CD4-positive, alpha-beta T cell treated with Interleukin-1 beta for 1 hour (primary cell): ENCODE data around the gene ZEB1.
A peak's percentile ranks its signal among the peaks of the same experiment; 100 is the strongest.
"Not testable (repeated sequence)": the region's sequence is repeated elsewhere in the genome, so short reads cannot be mapped to it uniquely, and the experiment has no call there.

Source experiments
- DNase-seq, 2 donors: peaks; one replicate each; pipeline ENCODE4 v3.0.0-alpha.2; 2020 to 2022

Gene ZEB1

GRCh38 chr10:31427334-31427733, 108.3 kb downstream of the ZEB1 start:
- DNase-seq = not testable (repeated sequence)

GRCh38 chr10:31428499-31428898, 109.5 kb downstream of the ZEB1 start:
- not testable (repeated sequence) for DNase-seq

- DNase-seq = no peak
Observed at GRCh38 chr10:31431021-31431420, 112.0 kb downstream of the ZEB1 start.

GRCh38 chr10:31437959-31438358, 118.9 kb downstream of the ZEB1 start:
- no peak for DNase-seq

GRCh38 chr10:31451766-31452165, 132.8 kb downstream of the ZEB1 start:
- no peak for DNase-seq

- no peak for DNase-seq
Observed at GRCh38 chr10:31456468-31456867, 137.5 kb downstream of the ZEB1 start.

- DNase-seq = no peak
Observed at GRCh38 chr10:31457858-31458257, 138.8 kb downstream of the ZEB1 start.

- DNase-seq = no peak
Observed at GRCh38 chr10:31458974-31459373, 140.0 kb downstream of the ZEB1 start.

GRCh38 chr10:31460242-31460641, 141.2 kb downstream of the ZEB1 start:
- no peak for DNase-seq

- no peak for DNase-seq
Observed at GRCh38 chr10:31464552-31464951, 145.5 kb downstream of the ZEB1 start.

- no peak for DNase-seq
Observed at GRCh38 chr10:31466313-31466712, 147.3 kb downstream of the ZEB1 start.

- DNase-seq = no peak
Observed at GRCh38 chr10:31467791-31468535, 148.9 kb downstream of the ZEB1 start.

GRCh38 chr10:31468536-31468859, 149.5 kb downstream of the ZEB1 start:
- DNase-seq = no peak

GRCh38 chr10:31475519-31475918, 156.5 kb downstream of the ZEB1 start:
- DNase-seq = no peak

GRCh38 chr10:31476088-31476487, 157.1 kb downstream of the ZEB1 start:
- DNase-seq = no peak

- no peak for DNase-seq
Observed at GRCh38 chr10:31477584-31477983, 158.6 kb downstream of the ZEB1 start.

- DNase-seq = no peak
Observed at GRCh38 chr10:31479752-31480151, 160.7 kb downstream of the ZEB1 start.

- DNase-seq = no peak
Observed at GRCh38 chr10:31483546-31483945, 164.5 kb downstream of the ZEB1 start.

GRCh38 chr10:31484431-31485135, 165.6 kb downstream of the ZEB1 start:
- DNase-seq = no peak

- peak in 1 of 2 donors; percentile 33 for DNase-seq
Observed at GRCh38 chr10:31490858-31491504, 172.0 kb downstream of the ZEB1 start.

- DNase-seq = no peak
Observed at GRCh38 chr10:31507427-31507826, 188.4 kb downstream of the ZEB1 start.

GRCh38 chr10:31508234-31508633, 189.2 kb downstream of the ZEB1 start:
- DNase-seq = no peak

- no peak for DNase-seq
Observed at GRCh38 chr10:31508882-31509281, 189.9 kb downstream of the ZEB1 start.

- DNase-seq = no peak
Observed at GRCh38 chr10:31509989-31510388, 191.0 kb downstream of the ZEB1 start.
